Embryonic facial prominence (tissue), 1 donor: ENCODE results near the gene MED19.
A peak's percentile ranks its signal among the peaks of the same experiment; 100 is the strongest.
"Not testable (repeated sequence)": the region's sequence is repeated elsewhere in the genome, so short reads cannot be mapped to it uniquely, and the experiment has no call there.

Source experiments
- DNase-seq: peaks from one replicate; pipeline ENCODE4 v3.0.0-alpha.2; 2016; ENCODE audit errors: extremely low spot score

Gene MED19, protein sequence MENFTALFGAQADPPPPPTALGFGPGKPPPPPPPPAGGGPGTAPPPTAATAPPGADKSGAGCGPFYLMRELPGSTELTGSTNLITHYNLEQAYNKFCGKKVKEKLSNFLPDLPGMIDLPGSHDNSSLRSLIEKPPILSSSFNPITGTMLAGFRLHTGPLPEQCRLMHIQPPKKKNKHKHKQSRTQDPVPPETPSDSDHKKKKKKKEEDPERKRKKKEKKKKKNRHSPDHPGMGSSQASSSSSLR

DNA sequence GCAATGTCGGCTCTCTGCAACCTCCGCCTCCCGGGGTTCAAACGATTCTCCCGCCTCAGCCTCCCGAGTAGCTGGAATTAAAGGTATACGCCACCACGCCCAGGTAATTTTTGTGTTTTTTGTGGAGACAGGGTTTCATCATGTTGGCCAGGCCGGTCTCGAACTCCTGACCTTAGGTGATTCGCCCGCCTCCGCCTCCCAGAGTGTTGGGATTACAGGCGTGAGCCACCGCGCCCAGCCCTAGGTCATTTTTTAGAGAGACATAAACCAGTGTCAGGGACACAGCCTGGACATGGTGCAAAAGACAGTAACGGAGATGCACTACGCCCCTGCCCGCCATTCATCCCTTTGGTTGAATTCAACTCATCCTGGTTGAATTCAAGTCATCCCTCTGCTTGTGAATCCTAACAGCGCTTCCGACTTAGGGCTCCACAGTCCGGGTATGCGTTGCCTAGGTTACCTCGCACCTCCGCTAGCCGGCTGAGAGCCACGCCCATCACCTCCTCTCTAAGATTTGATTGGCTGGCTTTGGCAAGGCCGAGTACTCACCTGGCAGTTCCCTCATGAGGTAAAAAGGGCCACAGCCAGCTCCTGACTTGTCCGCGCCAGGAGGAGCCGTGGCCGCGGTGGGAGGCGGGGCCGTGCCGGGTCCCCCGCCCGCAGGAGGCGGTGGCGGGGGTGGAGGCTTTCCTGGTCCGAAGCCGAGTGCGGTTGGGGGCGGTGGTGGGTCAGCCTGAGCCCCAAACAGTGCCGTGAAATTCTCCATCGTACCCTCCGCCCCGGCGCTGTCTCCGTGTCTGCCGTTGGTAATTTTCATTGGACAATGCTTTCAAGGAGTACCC is at the start of gene MED19:
TSS of gene MED19 (minus strand) at position 802 of the 842 bp plus-strand sequence. CDS start at position 766, 36 bp downstream.
- DNase-seq: peak; percentile 72

DNA sequence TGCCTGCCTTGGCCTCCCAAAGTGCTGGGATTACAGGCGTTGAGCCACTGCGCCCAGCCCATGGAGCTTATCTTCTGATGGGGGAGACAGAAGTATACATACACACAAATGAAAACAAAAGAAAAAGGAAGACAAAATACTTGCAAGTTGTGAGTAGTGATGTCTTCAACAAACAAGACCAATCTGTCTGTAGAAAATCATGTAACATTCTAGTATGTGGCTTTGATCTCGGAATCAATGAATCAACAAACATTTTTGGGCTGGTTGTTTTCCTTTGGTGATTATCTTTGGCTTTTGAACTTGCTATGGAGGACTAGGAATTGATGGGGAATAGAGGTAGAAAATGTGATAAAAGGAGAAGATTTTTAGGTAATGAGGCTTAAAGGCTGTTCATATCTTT is 46.2 kb upstream of the MED19 start:
- DNase-seq: no peak

DNA sequence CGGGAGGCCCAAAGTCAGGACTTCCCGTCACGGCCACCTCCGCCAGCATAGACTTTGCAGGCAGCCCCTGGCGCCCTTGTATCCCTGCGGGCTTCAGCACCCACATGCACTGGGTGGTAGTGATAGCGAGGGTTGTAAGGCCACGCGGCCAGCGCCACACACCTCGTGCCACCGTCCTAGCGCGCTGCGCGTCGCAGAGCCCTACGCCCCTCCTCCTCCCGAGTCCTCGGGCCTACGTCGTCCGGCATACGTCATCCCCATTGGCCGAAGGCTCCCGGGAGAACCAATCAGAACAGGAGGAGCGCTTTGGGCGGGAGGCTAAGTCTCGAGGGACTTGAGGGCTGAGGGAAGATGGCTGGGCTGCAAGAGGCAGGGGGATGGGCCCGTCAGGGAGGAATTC is 40.9 kb upstream of the MED19 start:
- no peak for DNase-seq

DNA sequence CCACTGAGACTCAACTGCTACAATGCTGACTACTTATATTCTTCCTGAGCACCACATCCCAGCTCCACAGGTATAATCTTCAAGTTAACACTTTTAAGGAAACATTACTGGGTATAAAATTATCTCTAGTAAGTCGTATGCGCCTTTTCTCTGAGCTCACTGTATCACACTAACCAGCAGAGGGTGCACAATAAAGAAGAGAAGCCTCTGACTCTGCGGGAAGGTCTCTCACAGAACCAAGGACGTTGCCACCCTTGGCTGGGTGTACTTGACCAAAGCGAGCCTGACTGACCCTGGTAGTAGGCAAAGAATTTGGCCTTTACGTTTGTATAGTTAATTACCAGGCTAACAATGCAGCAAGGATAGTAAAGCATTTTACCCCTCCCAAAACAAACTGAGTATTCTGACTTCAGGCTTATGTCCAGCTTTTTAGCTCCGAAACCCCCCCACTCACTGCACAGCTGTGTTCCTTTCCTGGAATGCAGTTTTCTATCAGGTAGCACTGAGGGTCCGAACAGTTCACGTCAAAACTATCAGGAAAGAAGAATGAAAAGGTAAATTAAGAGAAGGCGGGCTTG is 39.8 kb upstream of the MED19 start, which contains the start of gene BTBD18:
TSS of gene BTBD18 (minus strand) at position 144 of the 578 bp plus-strand sequence. CDS start 631 bp downstream, outside the sequence.
- no peak for DNase-seq

DNA sequence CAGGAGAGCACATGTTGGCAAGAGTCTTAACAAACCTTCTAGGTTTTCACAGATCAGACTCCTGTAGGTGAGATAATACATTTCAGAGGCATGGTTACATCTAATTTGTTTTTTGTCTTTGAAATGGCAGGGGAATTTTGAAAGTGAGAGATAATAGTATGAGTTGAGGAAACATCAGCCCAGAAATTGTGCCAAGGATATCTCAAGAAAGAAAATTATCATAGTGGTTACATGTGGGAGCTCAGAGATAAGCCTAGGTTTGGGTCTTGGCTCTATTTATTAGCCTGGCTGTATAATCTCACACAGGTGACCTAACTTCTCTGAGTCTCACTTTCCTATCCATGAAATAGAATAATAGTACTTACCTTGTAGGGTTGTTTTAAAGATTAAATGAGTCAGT is 39.2 kb upstream of the MED19 start:
- no peak for DNase-seq

DNA sequence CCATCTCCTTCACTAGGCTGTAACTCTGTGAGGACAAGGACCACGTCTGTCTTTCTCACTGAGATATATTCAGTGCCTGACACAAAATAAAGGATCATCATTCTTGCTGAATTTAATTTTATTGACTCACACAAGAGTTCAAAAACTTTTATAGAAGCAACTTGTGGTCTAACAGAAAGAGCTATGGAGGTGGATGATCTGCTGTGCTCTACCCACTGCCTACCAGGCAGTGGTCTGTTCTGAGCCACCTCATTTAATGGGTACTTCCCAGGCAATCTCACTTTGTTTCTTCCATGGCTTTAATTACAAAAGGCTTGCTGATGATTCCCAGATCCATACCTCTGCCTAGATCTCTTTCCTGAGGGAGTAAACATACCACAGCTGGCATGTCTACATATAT is 34.9 kb upstream of the MED19 start:
- DNase-seq: no peak

DNA sequence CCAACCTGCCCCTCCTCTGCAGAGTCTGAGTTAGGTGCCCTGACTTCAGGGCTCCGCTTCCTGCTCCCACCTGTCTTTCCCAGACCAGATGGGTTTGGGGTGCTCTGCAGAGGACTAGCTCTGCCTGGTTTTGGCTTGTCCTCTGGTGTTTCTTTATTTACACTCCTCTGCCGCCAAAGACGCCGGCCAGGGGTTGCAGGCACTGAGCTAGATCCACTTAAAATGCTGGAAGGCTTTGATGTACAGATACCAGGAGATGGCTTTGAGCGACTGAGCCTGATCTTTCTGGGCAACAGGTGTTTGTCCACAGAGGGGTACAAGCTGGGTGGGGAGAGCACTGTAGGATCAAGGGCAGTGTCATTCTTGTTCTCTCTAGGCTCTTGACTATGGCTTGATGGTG is 33.2 kb upstream of the MED19 start:
- no peak for DNase-seq

DNA sequence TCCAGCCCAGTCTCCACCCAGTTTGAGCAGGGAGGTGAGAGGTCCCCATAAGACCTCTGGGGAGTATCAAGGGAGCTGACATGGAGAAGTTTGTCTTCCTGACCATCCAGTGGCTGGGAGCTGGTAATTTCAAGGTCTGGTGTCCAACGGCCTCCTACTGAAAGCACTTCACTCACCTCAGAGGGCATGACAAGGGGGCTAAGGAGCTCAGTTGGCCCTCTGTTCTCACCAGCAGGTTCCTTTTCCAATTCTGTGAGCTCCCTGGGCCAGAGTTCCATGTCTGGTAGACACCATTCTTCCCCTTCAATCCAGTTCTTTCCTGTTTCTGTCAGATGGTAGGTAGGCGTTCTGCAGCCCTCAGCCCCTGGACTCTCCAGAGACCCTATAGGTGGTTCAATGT is 32.3 kb upstream of the MED19 start:
- no peak for DNase-seq

DNA sequence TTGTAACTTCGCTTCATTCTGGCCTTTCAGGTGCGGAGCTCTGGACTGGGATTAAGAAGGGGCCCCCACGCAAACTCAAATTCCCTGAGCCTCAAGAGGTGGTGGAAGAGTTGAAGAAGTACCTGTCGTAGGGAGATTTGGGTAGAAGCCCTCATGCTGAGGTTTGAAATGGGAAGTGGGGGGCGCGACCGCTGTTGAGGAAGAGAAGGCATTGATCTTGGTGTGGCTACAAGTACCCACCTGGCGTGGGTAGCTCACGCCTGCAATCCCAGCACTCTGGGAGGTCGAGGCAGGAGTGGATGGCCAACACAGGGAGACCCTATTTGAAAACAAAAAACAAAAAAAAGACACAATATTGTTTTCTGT is 30.1 kb upstream of the MED19 start:
- no peak for DNase-seq

DNA sequence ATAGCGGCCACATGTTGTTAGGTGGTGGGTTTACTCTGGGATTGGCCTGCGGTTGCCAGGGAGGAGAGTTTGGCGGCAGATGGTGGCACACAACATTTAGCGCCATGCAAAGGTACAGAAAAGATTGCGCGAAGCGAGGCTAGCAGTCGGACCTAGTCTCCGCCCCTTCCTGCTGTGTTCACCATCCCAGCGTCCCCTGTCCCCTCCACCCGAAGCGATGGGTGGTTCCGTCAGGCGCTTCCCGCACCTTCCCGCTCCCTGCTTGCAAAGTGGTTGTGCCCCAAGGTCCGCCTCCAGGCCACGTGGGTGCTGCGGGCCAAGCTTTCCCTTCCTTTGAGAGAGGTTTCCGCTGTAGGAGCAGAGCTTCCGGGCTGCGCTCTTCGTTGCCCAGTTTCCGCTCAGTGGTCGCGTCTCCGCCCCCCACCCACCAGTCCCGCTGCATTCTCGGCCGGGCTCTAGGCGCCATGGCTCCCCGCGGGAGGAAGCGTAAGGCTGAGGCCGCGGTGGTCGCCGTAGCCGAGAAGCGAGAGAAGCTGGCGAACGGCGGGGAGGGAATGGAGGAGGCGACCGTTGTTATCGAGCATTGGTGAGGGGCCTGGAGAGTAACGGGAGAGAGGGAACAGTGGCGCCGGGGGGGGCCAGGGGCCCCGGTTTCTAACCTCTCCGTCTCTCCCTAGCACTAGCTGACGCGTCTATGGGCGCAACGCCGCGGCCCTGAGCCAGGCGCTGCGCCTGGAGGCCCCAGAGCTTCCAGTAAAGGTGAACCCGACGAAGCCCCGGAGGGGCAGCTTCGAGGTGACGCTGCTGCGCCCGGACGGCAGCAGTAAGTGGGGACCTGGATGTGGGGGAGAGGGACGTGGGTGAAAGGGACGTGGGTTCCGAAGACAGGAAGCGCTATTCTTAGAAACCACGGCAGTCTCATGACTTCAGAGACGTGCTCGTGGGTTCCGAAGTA is 29.4 kb upstream of the MED19 start, which contains the start of gene SELENOH:
TSS of gene SELENOH (plus strand) at position 360 of the 955 bp plus-strand sequence. CDS start at position 465, 105 bp downstream.
- peak; percentile 93 for DNase-seq

DNA sequence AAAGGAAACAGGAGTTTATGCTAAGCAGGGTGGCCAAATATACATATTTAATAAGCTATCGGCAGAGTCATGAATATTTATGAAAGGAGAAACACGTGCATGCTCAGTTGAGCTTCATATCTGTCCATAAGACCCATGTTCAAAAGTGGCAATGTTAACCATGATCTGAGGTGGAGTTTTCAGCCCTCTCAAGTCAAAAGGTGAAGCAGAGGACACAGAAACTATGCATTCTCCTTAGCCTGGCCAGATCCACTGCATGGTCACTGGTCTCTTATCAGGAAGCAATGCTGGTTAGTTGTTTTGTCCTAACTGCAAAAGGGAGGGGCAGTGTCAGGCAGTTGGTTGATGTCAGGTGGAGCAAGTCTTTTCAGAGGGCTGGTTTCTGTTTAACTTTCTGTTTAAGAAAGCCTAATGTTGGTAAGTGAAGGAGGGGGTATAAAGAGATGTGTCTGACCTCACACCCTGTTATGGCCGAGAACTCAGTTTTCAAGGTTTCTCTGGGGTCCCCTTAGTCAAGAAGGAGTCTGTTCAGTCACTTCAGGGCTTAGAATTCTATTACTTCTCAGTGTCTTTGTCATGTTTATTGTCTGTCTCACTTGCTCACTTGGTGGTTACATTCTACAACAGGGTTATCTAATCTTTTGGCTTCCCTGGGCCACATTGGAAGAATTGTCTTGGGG is 23.7 kb upstream of the MED19 start:
- DNase-seq: no peak

DNA sequence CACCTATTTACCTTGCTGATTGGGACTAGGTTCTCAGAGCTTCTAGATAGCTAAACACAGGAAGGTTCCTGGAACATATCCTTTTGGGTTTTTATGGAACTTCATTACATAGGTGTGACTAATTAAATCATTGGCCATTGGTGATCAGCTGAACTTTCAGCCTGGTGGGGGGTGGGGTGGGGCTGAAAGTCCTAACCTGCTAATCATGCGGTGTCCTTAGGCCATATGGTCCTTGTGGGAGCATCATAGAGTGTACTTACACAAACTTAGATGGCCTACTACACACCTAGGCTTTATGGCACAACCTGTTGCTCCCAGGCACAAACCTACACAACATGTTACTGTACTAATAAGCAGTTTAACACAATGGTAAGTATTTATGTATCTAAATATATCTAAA is 20.6 kb upstream of the MED19 start:
- DNase-seq: no peak

DNA sequence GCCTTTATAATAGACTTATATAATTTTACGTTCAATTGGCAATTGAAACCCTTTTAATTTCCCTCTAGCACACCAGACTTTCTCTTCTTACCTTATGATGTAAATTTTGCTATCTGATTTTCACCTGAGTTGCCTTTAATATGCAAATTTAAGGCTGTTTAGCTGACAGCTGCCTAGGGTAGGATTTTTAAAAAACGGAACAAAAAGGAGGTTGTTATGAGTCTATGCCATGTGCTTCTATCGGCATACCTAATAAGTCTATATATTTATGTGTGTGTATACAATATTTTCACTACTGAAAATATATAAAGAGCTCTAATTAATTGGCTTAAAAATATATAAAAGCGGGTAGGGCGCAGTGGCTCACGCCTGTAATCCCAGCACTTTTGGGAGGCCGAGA is 17.5 kb upstream of the MED19 start:
- no peak for DNase-seq

DNA sequence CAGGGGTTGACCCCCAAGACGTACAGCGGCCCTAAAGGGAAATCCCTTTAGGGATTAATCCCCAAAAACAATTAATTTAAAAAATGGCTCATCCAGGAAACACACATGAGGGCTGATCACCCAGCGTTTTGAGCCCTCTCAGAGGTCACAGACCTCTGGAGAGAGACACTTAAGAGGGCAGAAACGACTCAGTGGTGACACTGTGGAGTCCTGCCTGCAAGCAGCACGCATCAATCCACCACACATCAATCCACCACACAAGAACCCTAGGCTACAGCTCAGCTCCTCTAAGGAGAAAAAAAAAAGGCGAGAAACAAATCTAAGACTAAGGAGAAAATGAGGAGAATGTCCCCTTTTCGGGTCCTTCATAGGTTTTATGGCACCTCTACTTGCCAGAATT is 16.8 kb upstream of the MED19 start:
- no peak for DNase-seq

DNA sequence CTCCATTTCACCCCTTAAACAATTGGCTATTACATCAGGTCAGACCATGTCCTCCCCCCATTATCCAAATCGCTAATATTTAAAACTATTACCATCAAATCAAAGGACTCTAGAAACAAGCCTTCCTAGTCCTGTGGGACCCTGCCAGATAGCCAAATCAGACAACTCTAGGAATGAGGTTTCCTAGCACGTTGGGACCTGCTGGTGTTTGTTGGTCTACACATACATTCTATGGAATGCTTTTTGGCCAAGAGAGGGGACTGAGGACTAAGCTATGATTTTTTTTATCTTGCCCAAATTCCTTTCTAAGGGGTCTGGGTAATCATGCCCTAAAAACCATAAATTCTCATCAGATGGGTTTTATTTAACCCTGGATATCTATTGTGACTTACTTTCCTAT is 15.2 kb upstream of the MED19 start:
- no peak for DNase-seq

DNA sequence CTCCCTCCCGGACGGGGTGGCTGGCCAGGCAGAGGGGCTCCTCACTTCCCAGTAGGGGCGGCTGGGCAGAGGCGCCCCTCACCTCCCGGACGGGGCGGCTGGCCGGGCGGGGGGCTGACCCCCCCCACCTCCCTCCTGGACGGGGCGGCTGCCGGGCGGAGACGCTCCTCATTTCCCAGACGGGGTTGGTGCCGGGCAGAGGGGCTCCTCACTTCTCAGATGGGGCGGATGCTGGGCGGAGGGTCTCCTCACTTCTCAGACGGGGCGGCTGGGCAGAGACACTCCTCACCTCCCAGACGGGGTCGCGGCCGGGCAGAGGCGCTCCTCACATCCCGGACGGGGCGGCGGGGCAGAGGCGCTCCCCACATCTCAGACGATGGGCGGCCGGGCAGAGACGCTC is 4.7 kb upstream of the MED19 start:
- DNase-seq: not testable (repeated sequence)

DNA sequence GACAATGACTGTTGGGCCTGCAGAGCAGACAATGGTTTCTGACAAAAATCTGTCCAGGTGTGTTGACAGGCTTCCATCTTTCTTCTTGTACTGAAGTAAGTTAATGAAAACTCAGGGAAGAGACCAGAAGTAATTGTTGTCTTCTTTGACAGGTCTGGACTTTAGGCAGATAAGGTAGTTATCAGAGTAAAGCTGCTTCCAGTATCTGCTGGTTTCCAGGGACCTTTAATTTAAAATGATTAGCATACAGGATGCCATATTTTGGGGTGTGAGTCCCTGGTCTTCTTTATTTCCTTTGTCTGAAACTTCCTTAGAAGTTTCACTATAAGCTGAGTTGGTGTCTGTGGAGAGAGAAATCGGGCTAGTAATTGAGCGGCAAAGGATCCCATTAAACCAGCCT is 1.8 kb upstream of the MED19 start:
- DNase-seq: no peak

DNA sequence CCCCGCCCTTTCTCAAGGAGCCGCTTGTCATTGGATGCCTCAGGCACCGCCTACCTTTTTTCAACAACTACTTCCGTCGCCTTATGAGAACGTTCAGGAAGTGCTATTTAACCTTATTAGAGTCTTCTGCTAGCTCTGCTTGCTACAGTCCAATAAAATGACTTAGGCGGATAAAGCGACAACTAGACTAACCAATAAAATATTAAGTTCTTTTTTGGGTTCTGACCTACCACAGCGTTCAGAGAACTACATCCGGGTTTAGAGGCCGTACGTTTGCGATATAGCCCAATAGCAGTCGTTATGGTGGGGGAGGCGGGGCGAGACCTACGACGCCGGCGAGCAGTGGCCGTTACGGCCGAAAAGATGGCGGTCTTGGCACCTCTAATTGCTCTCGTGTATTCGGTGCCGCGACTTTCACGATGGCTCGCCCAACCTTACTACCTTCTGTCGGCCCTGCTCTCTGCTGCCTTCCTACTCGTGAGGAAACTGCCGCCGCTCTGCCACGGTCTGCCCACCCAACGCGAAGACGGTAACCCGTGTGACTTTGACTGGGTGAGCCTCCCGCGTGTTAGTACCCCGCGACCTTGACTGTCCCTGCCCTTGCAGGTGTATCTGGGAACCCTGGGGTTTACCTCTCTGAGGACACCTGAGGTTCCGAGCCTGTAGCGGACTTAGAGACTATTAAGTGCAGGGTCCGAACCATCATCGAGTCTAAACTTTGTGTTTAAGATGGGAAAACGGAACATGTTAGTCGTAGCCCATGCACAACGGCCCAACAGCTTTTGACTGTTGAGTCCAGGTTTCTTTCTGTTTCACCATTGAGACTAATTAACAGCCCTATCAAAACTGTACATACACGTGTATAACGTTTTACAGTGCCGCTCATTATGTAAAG is 488 bp upstream of the MED19 start, which contains the start of gene TMX2:
TSS of gene TMX2 (plus strand) at position 338 of the 895 bp plus-strand sequence. CDS start at position 364, 26 bp downstream.
- peak; percentile 99 for DNase-seq

DNA sequence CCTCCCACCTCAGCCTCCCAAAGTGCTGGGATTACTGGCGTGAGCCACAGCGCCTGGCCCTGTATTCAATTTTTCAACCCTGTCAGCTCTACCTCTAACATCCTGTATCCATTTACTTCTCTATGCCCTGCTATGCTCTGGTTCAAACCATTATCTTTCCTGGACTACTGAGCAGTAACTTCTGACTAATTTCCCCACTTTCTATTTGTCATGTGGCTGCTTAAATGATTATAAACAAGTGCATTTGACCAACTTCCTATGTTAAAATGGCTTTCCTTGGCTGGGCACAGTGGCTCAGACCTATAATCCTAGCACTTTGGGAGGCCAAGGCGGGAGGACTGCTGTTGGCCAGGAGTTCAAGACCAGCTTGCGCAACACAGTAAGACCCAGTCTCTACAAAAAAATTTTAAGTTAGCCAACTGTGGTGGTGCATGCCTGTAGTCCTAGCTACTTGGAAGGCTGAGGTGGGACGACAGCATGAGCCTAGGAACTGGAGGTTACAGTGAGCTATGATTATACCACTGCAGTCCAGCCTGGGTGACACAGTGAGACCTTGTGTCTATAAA is 2.1 kb downstream of the MED19 start:
- DNase-seq: no peak
